ENCODE data around the gene ACTRT2. TPM values are rescaled to one million over a fixed set of nuclear protein-coding genes. Genes with fewer than 3 reads are reported as not detected.

ACTRT2 gene
- total RNA-seq, 1 experiment from 2014 or later, result not detected

DNA sequence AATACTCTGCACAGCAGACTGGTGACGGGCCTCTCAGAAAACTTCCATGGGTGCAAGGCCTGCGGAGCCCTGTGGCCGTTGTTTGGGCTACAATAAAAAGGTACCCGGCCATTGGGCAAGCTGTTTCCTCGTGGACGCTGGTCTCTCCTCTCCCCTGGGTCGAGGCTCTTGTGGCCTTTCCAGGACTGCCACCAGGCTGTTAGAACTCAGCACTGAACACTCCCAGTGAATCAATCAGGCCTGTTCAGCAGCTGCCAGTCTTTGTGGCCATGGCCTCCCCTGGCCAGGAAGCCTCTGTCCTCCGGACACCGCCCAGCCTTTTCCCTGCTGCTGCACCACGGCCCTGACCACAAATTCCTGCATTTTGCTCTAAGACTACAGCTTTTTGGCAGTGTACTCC is 33.0 kb upstream of the ACTRT2 start:
- Mint-ChIP-seq H3K27me3 (ENCODE audit: low read depth) (peaks cover 4% of the 10 kb centered on the region), H3K9me3 (peaks cover 25 to 73% of the 10 kb centered on the region in 2 experiments), H3K27ac (no peak overlapping the region), H3K4me1 (no peaks in the 10 kb centered on the region), H3K4me3 (no peak overlapping the region), H3K36me3 (ENCODE audit: insufficient read depth in 1 of 3, low read depth in 3 of 3) (peaks cover 0 to 28% (median 3%) of the 10 kb centered on the region in 3 experiments; a peak in 4 of 7 replicates)
- H2AK5ac ChIP-seq (ENCODE audit: insufficient read length, low read length), result no peak overlapping the region
- WGBS (ENCODE audit: extremely low coverage, insufficient read length, low lambda C conversion rate), result no CpG with 5 or more reads among the region's 10 CpGs
- H3K56ac ChIP-seq (ENCODE audit: insufficient read length, low read depth, low read length), result no peak overlapping the region
- H3K23ac ChIP-seq (ENCODE audit: insufficient read length, low read depth, low read length), result no peak overlapping the region
- no peak overlapping the region for H2BK15ac ChIP-seq (ENCODE audit: low read depth, low read length)
- no peaks in the 10 kb centered on the region for H3K23me2 ChIP-seq (ENCODE audit: insufficient read length, low read depth, low read length, poor library complexity, severe bottlenecking)
- no peak overlapping the region for H2BK120ac ChIP-seq (ENCODE audit: low read depth, low read length, poor library complexity, severe bottlenecking)
- no peak overlapping the region for H2BK12ac ChIP-seq (ENCODE audit: insufficient read length, low read depth, low read length)
- no peak overlapping the region for H3K9ac ChIP-seq (ENCODE audit: extremely low read depth, insufficient read length, low read length)
- H3K79me2 ChIP-seq (ENCODE audit: insufficient read depth, low read length), result no peaks in the 10 kb centered on the region
- no peak overlapping the region for H3K27ac ChIP-seq (ENCODE audit: insufficient read length, low read depth, low read length)
- H3K18ac ChIP-seq (ENCODE audit: insufficient read length, low read depth, low read length), result no peak overlapping the region
- no peak overlapping the region for H3K14ac ChIP-seq (ENCODE audit: insufficient read depth, low read length)
- TF ChIP-seq CTCF (conservative IDR thresholded peaks at IDR 0.05), result no peak
- no peak overlapping the region for H4K5ac ChIP-seq (ENCODE audit: insufficient read length, low read depth, low read length)
- H4K8ac ChIP-seq (replicated peaks; ENCODE audit: insufficient read length, low read depth, low read length), result no peak overlapping the region
- no peak overlapping the region for H3K4me2 ChIP-seq (ENCODE audit: insufficient read depth, insufficient read length, low read length)
- no peak overlapping the region for H4K91ac ChIP-seq (ENCODE audit: insufficient read length, low read depth, low read length)
- no peak overlapping the region for H2AFZ ChIP-seq (ENCODE audit: low read length)
- DNase-seq, result no peak
- no peak overlapping the region for H2BK5ac ChIP-seq (ENCODE audit: insufficient read length, low read length)
- H3T11ph ChIP-seq (ENCODE audit: low read length), result no peak overlapping the region
- H4K20me1 ChIP-seq (ENCODE audit: control insufficient read depth, insufficient read depth, insufficient read length), result no peaks in the 10 kb centered on the region
- peaks cover 89% of the 10 kb centered on the region for H3K9me3 ChIP-seq (ENCODE audit: control insufficient read depth, low read depth, low read length)
- H3K4ac ChIP-seq (ENCODE audit: low read depth, low read length), result no peak overlapping the region
- no peaks in the 10 kb centered on the region for H3K79me1 ChIP-seq (ENCODE audit: insufficient read depth, low read depth, low read length, poor library complexity, severe bottlenecking)
- H3K27me3 ChIP-seq (ENCODE audit: insufficient read depth, low read length), result no peaks in the 10 kb centered on the region
- no peak overlapping the region for H2BK20ac ChIP-seq (ENCODE audit: low read depth, low read length, poor library complexity, severe bottlenecking)
- H3K4me1 ChIP-seq (ENCODE audit: insufficient read depth, low read length), result no peaks in the 10 kb centered on the region
